ENCODE data around the gene HES5. TPM values are rescaled to one million over a fixed set of nuclear protein-coding genes. Genes with fewer than 3 reads are reported as not detected.

The HES5 gene
- total and polyA plus RNA-seq, 2 of the 13 experiments (the other 11 are each of a cell fraction or from before 2014, with no cell fraction given), result not detected

GRCh38 chr1:2483970-2484369 lies 46.1 kb downstream of the HES5 start:
- peaks cover 6 to 16% of the 10 kb centered on the region in 2 experiments; a peak in 3 of 5 replicates for H3K27me3 ChIP-seq (ENCODE audit: control insufficient read depth in 1 of 2, insufficient read depth in 2 of 2, low read length in 2 of 2)
- POLR2A ChIA-PET, result no interaction called here
- H3K9ac ChIP-seq (ENCODE audit: insufficient read depth, low read depth, low read length), result no peak overlapping the region
- no peak overlapping the region for H2AFZ ChIP-seq (ENCODE audit: low read length)
- H3K27ac ChIP-seq (ENCODE audit: extremely low read length, insufficient read depth, low read length), result no peak overlapping the region
- CTCF ChIA-PET (ENCODE audit: low intra/inter-chr PET ratio, low total read pairs), result no interaction called here
- no peaks in the 10 kb centered on the region for H4K20me1 ChIP-seq (ENCODE audit: insufficient read depth, low read length)
- DNase-seq (ENCODE audit: low spot score), result no peak
- in situ Hi-C loops (cut with HindIII; ENCODE audit: extremely low pct_ligation_motif_present, low pct_unique_long_range_greater_than_20kb), result no loop called here
- peaks cover 6% of the 10 kb centered on the region; the same call in 1 of the 2 replicates for H3K9me3 ChIP-seq (ENCODE audit: low read length)
- H3K4me1 ChIP-seq (ENCODE audit: insufficient read depth, low read length), result no peaks in the 10 kb centered on the region
- no peak for ATAC-seq
- BruUV-seq (replicated peaks), result no TSS peak
- H3K36me3 ChIP-seq (replicated peaks in 1 of 2; ENCODE audit: control insufficient read depth in 1 of 2, insufficient read depth in 2 of 2, low read length in 2 of 2), result no peaks in the 10 kb centered on the region
- no peak overlapping the region for H3K4me2 ChIP-seq (ENCODE audit: low read depth, low read length)
- H3K4me3 ChIP-seq (replicated peaks in 1 of 3; ENCODE audit: insufficient read depth in 1 of 3, low read depth in 2 of 3, low read length in 3 of 3), result no peak overlapping the region
- no peaks in the 10 kb centered on the region for H3K79me2 ChIP-seq (ENCODE audit: insufficient read depth, low read length)
- no peak for FAIRE-seq
- 50% methylated on average over 11 of the region's 16 CpGs for WGBS (ENCODE audit: low lambda C conversion rate)
- intact Hi-C loops (cut with micrococcal nuclease; ENCODE audit: unreplicated experiment), result no loop called here
- no peak for TF ChIP-seq ZNF367 (CRISPR knock-in tag; IDR thresholded peaks at IDR 0.05; ENCODE audit: borderline replicate concordance)
- no peak for TF ChIP-seq GRHL1 (CRISPR knock-in tag; conservative IDR thresholded peaks at IDR 0.05)
- TF ChIP-seq KAT2B (IDR thresholded peaks at IDR 0.05; ENCODE audit: borderline replicate concordance, low read depth, low read length), result no peak
- TF ChIP-seq ZNF619 (CRISPR knock-in tag; IDR thresholded peaks at IDR 0.05), result no peak
- TF ChIP-seq HNF1B (CRISPR knock-in tag; IDR thresholded peaks at IDR 0.05), result no peak
- no peak for TF ChIP-seq PLRG1 (conservative IDR thresholded peaks at IDR 0.05)
- TF ChIP-seq ZNF280B (CRISPR knock-in tag; IDR thresholded peaks at IDR 0.05; ENCODE audit: borderline replicate concordance), result no peak
- no peak for TF ChIP-seq ZSCAN30 (CRISPR knock-in tag; IDR thresholded peaks at IDR 0.05)
- TF ChIP-seq ZNF687 (CRISPR knock-in tag; IDR thresholded peaks at IDR 0.05), result no peak
- TF ChIP-seq ZNF12 (CRISPR knock-in tag; IDR thresholded peaks at IDR 0.05), result no peak
- no peak for TF ChIP-seq ZFX (CRISPR knock-in tag; IDR thresholded peaks at IDR 0.05; ENCODE audit: low read depth)
- no peak for TF ChIP-seq LRRFIP1 (CRISPR knock-in tag; conservative IDR thresholded peaks at IDR 0.05)
- TF ChIP-seq CCAR2 (optimal IDR thresholded peaks at IDR 0.05; ENCODE audit: low read depth, low read length), result no peak
- TF ChIP-seq BRD4 (CRISPR knock-in tag; IDR thresholded peaks at IDR 0.05), result no peak

All from HepG2 (cell line).